HL-60 (cell line): ENCODE data around the gene SKI.

Experiments used
- CTCF ChIP-seq: IDR thresholded peaks from one replicate; pipeline ENCODE4 v1.5.1; 2011; ENCODE audit warnings: low read length, control low read depth, inconsistent platforms; ENCODE audit not compliant: insufficient read depth
- POLR2AphosphoS5 ChIP-seq: IDR thresholded peaks from 2 replicates; pipeline ENCODE4 v1.6.1; 2012; ENCODE audit warnings: low read depth

- TF ChIP-seq CTCF (no peak), POLR2AphosphoS5 (no peak)
Measured at GRCh38 chr1:2256435-2257244, 28.5 kb downstream of the SKI start.
